HEK293 (cell line): ENCODE results near the gene ZKSCAN3.
"Not testable (repeated sequence)": the region's sequence is repeated elsewhere in the genome, so short reads cannot be mapped to it uniquely, and the experiment has no call there.

ENCODE experiments used
- CTCF ChIA-PET: fragments of 350-600 bp; formaldehyde crosslinking; extraction: SDS; loops from one replicate; lab custom pipeline; 2021; ENCODE audit warnings: antibody characterized with exemption; lab: Yijun Ruan, JAX
- POLR2A ChIA-PET: fragments of 300-600 bp; formaldehyde crosslinking; extraction: SDS; loops from one replicate; lab custom pipeline; 2020; ENCODE audit warnings: antibody characterized with exemption, inconsistent platforms; lab: Yijun Ruan, JAX
- H3K27ac ChIP-seq: fragments of 200-500 bp; sonication (Bioruptor generic); 2 replicates; pipeline ENCODE4 v1.5.1; 2014; ENCODE audit warnings: low read depth, low read length, control low read depth, inconsistent platforms; ENCODE audit errors: extremely low read depth
- H3K36me3 ChIP-seq, 2 experiments: fragments of 200-500 bp in 1 of 2; sonication (Bioruptor generic) in 1 of 2; 1 replicate in 1 of 2; 2 replicates in 1 of 2; pipeline ENCODE4 v1.5.1; 2014 to 2017; ENCODE audit warnings: inconsistent platforms in 2 of 2, low read length in 2 of 2; ENCODE audit not compliant: control insufficient read depth in 2 of 2, insufficient read depth in 1 of 2
- H3K4me1 ChIP-seq: fragments of 200-500 bp; sonication (Bioruptor generic); 2 replicates; pipeline ENCODE4 v1.5.1; 2014; ENCODE audit warnings: mild to moderate bottlenecking, low read length, inconsistent platforms; ENCODE audit not compliant: control insufficient read depth, insufficient read depth
- H3K4me3 ChIP-seq: 2 replicates; pipeline ENCODE4 v1.5.1; 2011; ENCODE audit warnings: low read depth, mild to moderate bottlenecking, control low read depth, low read length, moderate library complexity
- H3K9me3 ChIP-seq: fragments of 200-500 bp; sonication (Bioruptor generic); 2 replicates; pipeline ENCODE4 v1.5.1; 2014; ENCODE audit warnings: low read depth, low read length, inconsistent platforms; ENCODE audit not compliant: control insufficient read depth, insufficient read depth
- ATF2 ChIP-seq: fragments of 450-650 bp; formaldehyde crosslinking; IDR thresholded peaks from 2 replicates; pipeline ENCODE4 v1.5.1; 2016; ENCODE audit warnings: missing biosample characterization, missing genetic modification characterization, low read depth
- REPIN1 ChIP-seq: fragments of 450-650 bp; formaldehyde crosslinking; IDR thresholded peaks from 2 replicates; pipeline ENCODE4 v1.5.1; 2017; ENCODE audit warnings: missing biosample characterization, missing genetic modification characterization, low read depth
- TCF7L2 ChIP-seq: IDR thresholded peaks from 2 replicates; pipeline ENCODE4 v1.6.1; 2011; ENCODE audit warnings: low read depth, mild to moderate bottlenecking, inconsistent platforms, low read length, moderate library complexity, borderline replicate concordance
- ZBTB48 ChIP-seq: fragments of 450-650 bp; formaldehyde crosslinking; IDR thresholded peaks from 2 replicates; pipeline ENCODE4 v1.5.1; 2016; ENCODE audit warnings: missing biosample characterization, missing genetic modification characterization
- ZFP37 ChIP-seq: fragments of 450-650 bp; formaldehyde crosslinking; IDR thresholded peaks from 2 replicates; pipeline ENCODE4 v1.5.1; 2016; ENCODE audit warnings: missing biosample characterization, missing genetic modification characterization
- ZNF121 ChIP-seq: fragments of 450-650 bp; formaldehyde crosslinking; IDR thresholded peaks from 2 replicates; pipeline ENCODE4 v1.5.1; 2016; ENCODE audit warnings: missing biosample characterization, missing genetic modification characterization
- ZNF211 ChIP-seq: fragments of 450-650 bp; formaldehyde crosslinking; IDR thresholded peaks from 2 replicates; pipeline ENCODE4 v1.5.1; 2016; ENCODE audit warnings: low read depth, missing biosample characterization, missing genetic modification characterization
- ZNF214 ChIP-seq: fragments of 450-650 bp; formaldehyde crosslinking; IDR thresholded peaks from 2 replicates; pipeline ENCODE4 v1.5.1; 2017; ENCODE audit warnings: missing biosample characterization, mild to moderate bottlenecking, missing genetic modification characterization, borderline replicate concordance
- ZNF223 ChIP-seq: fragments of 450-650 bp; formaldehyde crosslinking; IDR thresholded peaks from 2 replicates; pipeline ENCODE4 v1.5.1; 2016; ENCODE audit warnings: missing biosample characterization, missing genetic modification characterization
- ZNF23 ChIP-seq: fragments of 450-650 bp; formaldehyde crosslinking; IDR thresholded peaks from 2 replicates; pipeline ENCODE4 v1.5.1; 2016; ENCODE audit warnings: missing biosample characterization, missing genetic modification characterization, borderline replicate concordance
- ZNF324 ChIP-seq: fragments of 450-650 bp; formaldehyde crosslinking; IDR thresholded peaks from 2 replicates; pipeline ENCODE4 v1.5.1; 2016; ENCODE audit warnings: missing biosample characterization, missing genetic modification characterization
- ZNF426 ChIP-seq: fragments of 450-650 bp; formaldehyde crosslinking; IDR thresholded peaks from 2 replicates; pipeline ENCODE4 v1.5.1; 2017; ENCODE audit warnings: missing biosample characterization, missing genetic modification characterization, mild to moderate bottlenecking, inconsistent platforms, moderate library complexity
- ZNF488 ChIP-seq: fragments of 450-650 bp; formaldehyde crosslinking; IDR thresholded peaks from 2 replicates; pipeline ENCODE4 v1.5.1; 2016; ENCODE audit warnings: missing biosample characterization, missing genetic modification characterization
- ZNF513 ChIP-seq: fragments of 450-650 bp; IDR thresholded peaks from 2 replicates; pipeline ENCODE4 v1.5.1; 2018; ENCODE audit warnings: missing biosample characterization, missing genetic modification characterization
- ZNF561 ChIP-seq: fragments of 450-650 bp; IDR thresholded peaks from 2 replicates; pipeline ENCODE4 v1.5.1; 2018; ENCODE audit warnings: missing biosample characterization, missing genetic modification characterization, borderline replicate concordance
- ZNF610 ChIP-seq: fragments of 450-650 bp; formaldehyde crosslinking; IDR thresholded peaks from 2 replicates; pipeline ENCODE4 v1.5.1; 2016; ENCODE audit warnings: missing biosample characterization, missing genetic modification characterization, borderline replicate concordance
- TF ChIP-seq, protein P1 (sequence below): fragments of 450-650 bp; formaldehyde crosslinking; IDR thresholded peaks from 2 replicates; pipeline ENCODE4 v1.5.1; 2016; ENCODE audit warnings: missing biosample characterization, missing genetic modification characterization

ZKSCAN3 gene

GRCh38 chr6:28349892-28350737 is at the start of gene ZKSCAN3 (continued):
- TF ChIP-seq ZBTB48 (tag by site-specific recombination) (peak; percentile 96), ZFP37 (peak; percentile 96)

GRCh38 chr6:28303570-28303969 is 46.2 kb upstream of the ZKSCAN3 start:
- H3K9me3 ChIP-seq, result no peaks in the 10 kb centered on the region
- no peak overlapping the region for H3K4me3 ChIP-seq
- TF ChIP-seq ZNF23 (tag by site-specific recombination) (no peak), ZNF121 (tag by site-specific recombination) (no peak), ZNF211 (tag by site-specific recombination) (no peak), ZNF223 (no peak), REPIN1 (tag by site-specific recombination) (no peak), ATF2 (tag by site-specific recombination) (no peak), ZNF610 (tag by site-specific recombination) (no peak), ZNF513 (tag by site-specific recombination) (no peak), ZNF214 (tag by site-specific recombination) (no peak), ZNF426 (tag by site-specific recombination) (no peak), TCF7L2 (no peak), ZNF324 (tag by site-specific recombination) (no peak), ZNF561 (tag by site-specific recombination) (no peak), ZNF488 (tag by site-specific recombination) (no peak)
- TF ChIP-seq, protein P1, sequence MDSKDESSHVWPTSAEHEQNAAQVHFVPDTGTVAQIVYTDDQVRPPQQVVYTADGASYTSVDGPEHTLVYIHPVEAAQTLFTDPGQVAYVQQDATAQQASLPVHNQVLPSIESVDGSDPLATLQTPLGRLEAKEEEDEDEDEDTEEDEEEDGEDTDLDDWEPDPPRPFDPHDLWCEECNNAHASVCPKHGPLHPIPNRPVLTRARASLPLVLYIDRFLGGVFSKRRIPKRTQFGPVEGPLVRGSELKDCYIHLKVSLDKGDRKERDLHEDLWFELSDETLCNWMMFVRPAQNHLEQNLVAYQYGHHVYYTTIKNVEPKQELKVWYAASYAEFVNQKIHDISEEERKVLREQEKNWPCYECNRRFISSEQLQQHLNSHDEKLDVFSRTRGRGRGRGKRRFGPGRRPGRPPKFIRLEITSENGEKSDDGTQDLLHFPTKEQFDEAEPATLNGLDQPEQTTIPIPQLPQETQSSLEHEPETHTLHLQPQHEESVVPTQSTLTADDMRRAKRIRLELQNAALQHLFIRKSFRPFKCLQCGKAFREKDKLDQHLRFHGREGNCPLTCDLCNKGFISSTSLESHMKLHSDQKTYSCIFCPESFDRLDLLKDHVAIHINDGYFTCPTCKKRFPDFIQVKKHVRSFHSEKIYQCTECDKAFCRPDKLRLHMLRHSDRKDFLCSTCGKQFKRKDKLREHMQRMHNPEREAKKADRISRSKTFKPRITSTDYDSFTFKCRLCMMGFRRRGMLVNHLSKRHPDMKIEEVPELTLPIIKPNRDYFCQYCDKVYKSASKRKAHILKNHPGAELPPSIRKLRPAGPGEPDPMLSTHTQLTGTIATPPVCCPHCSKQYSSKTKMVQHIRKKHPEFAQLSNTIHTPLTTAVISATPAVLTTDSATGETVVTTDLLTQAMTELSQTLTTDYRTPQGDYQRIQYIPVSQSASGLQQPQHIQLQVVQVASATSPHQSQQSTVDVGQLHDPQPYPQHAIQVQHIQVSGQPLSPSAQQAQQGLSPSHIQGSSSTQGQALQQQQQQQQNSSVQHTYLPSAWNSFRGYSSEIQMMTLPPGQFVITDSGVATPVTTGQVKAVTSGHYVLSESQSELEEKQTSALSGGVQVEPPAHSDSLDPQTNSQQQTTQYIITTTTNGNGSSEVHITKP (tag by site-specific recombination), result no peak
- no peaks in the 10 kb centered on the region for H3K4me1 ChIP-seq
- POLR2A ChIA-PET, result interaction anchor here (1.2 kb wide), 1 partner anchor 22 kb away, joined by 3 read pairs; the partner anchor contains the start of gene PGBD1
- H3K36me3 ChIP-seq, result peaks cover 10 to 34% of the 10 kb centered on the region in 2 experiments; a peak in 2 of 3 replicates
- H3K27ac ChIP-seq, result no peak overlapping the region
- CTCF ChIA-PET, result no interaction called here

DNA sequence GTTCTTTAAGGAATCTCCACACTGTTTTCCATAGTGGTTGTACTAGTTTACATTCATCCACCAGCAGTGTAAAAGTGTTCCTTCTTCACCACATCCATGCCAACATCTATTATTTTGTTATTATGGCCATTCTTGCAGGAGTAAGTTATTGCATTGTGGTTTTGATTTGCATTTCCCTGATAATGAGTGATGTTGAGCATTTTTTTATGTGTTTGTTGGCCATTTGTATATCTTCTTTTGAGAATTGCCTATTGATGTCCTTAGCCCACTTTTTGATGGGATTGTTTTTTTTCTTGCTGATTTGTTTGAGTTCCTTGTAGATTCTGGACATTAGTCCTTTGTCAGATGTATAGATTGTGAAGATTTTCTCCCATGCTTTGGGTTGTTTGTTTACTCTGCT is 43.4 kb upstream of the ZKSCAN3 start:
- H3K9me3 ChIP-seq, POLR2A ChIA-PET, H3K27ac ChIP-seq, CTCF ChIA-PET, H3K4me1 ChIP-seq, H3K4me3 ChIP-seq: not testable (repeated sequence)
- peaks cover 7 to 15% of the 10 kb centered on the region in 2 experiments; a peak in 2 of 3 replicates for H3K36me3 ChIP-seq
